Neural progenitor cell (in vitro differentiated cells): ENCODE measurements around the gene ERLEC1. TPM values are rescaled to one million over a fixed set of nuclear protein-coding genes. Genes with fewer than 3 reads are reported as not detected.

Experiments used
- DNase-seq: peaks from one replicate; pipeline ENCODE4 v3.0.0-alpha.2; 2016; ENCODE audit warnings: low spot score
- H2AFZ ChIP-seq: fragments of 200-600 bp; sonication (generic); replicated peaks from 2 replicates; pipeline ENCODE4 v1.6.1; 2016; ENCODE audit warnings: antibody characterized with exemption
- H3F3A ChIP-seq: fragments of 200-600 bp; sonication (generic); 2 replicates; pipeline ENCODE4 v1.6.1; 2016; ENCODE audit warnings: antibody characterized with exemption, low read depth
- H3K27ac ChIP-seq: fragments of 200-600 bp; sonication (generic); 2 replicates; pipeline ENCODE4 v1.5.1; 2016; ENCODE audit warnings: mild to moderate bottlenecking
- H3K27me3 ChIP-seq: fragments of 200-600 bp; sonication (generic); 2 replicates; pipeline ENCODE4 v1.6.1; 2016; ENCODE audit warnings: mild to moderate bottlenecking, moderate library complexity
- H3K36me3 ChIP-seq: fragments of 200-600 bp; sonication (generic); 2 replicates; pipeline ENCODE4 v1.5.1; 2016
- H3K4me1 ChIP-seq: fragments of 200-600 bp; sonication (generic); 2 replicates; pipeline ENCODE4 v1.6.1; 2016; ENCODE audit warnings: mixed run types
- H3K4me2 ChIP-seq: fragments of 200-600 bp; sonication (generic); 2 replicates; pipeline ENCODE4 v1.6.1; 2016
- H3K4me3 ChIP-seq: fragments of 200-600 bp; sonication (generic); 2 replicates; pipeline ENCODE4 v1.5.1; 2016
- H3K79me2 ChIP-seq: fragments of 200-600 bp; sonication (generic); 2 replicates; pipeline ENCODE4 v1.6.1; 2016; ENCODE audit warnings: low read depth
- H3K9ac ChIP-seq: fragments of 200-600 bp; sonication (generic); 2 replicates; pipeline ENCODE4 v1.6.1; 2016
- H3K9me3 ChIP-seq: fragments of 200-600 bp; sonication (generic); 2 replicates; pipeline ENCODE4 v1.5.1; 2016; ENCODE audit warnings: low read depth
- H4K20me1 ChIP-seq: fragments of 200-600 bp; sonication (generic); 2 replicates; pipeline ENCODE4 v1.6.1; 2016; ENCODE audit warnings: low read depth
- H3K27ac Mint-ChIP-seq: 3 replicates; pipeline ENCODE4 v1.8.0; 2021; ENCODE audit warnings: mixed read lengths
- H3K27me3 Mint-ChIP-seq: 2 replicates; pipeline ENCODE4 v1.8.0; 2022; ENCODE audit warnings: low read depth, mild to moderate bottlenecking, inconsistent platforms, moderate library complexity, mixed read lengths; ENCODE audit not compliant: insufficient read depth
- H3K36me3 Mint-ChIP-seq: 3 replicates; pipeline ENCODE4 v1.8.0; 2021; ENCODE audit warnings: mixed read lengths
- H3K4me1 Mint-ChIP-seq: 3 replicates; pipeline ENCODE4 v1.8.0; 2021; ENCODE audit warnings: mixed read lengths
- H3K4me3 Mint-ChIP-seq: 3 replicates; pipeline ENCODE4 v1.8.0; 2021; ENCODE audit warnings: mild to moderate bottlenecking, moderate library complexity, mixed read lengths
- H3K9me3 Mint-ChIP-seq: 3 replicates; pipeline ENCODE4 v1.8.0; 2020; ENCODE audit warnings: mixed read lengths
- CTCF ChIP-seq: fragments of 200-600 bp; sonication (generic); IDR thresholded peaks from 2 replicates; pipeline ENCODE4 v1.5.1; 2017; ENCODE audit warnings: antibody characterized with exemption, mild to moderate bottlenecking
- EZH2 ChIP-seq: fragments of 200-600 bp; sonication (generic); IDR thresholded peaks from 2 replicates; pipeline ENCODE4 v1.6.1; 2017; ENCODE audit warnings: antibody characterized with exemption, mild to moderate bottlenecking, moderate library complexity
- EZH2phosphoT487 ChIP-seq: fragments of 200-600 bp; sonication (generic); IDR thresholded peaks from 2 replicates; pipeline ENCODE4 v1.6.1; 2017; ENCODE audit warnings: antibody characterized with exemption
- total RNA-seq: library from RNA; depleted of rRNA; stranded (reverse); fragments of >200 nt; gene quantifications from 2 replicates; pipeline ENCODE4 v1.2.3, GENCODE V29; 2015; ENCODE audit warnings: low replicate concordance

The ERLEC1 gene
- total RNA-seq, 1 donor from 2014 or later: 43.4 TPM

- Mint-ChIP-seq H3K27ac (no peak overlapping the region), H3K36me3 (peaks cover 10% of the 10 kb centered on the region), H3K9me3 (no peaks in the 10 kb centered on the region), H3K27me3 (peaks cover 2% of the 10 kb centered on the region), H3K4me1 (no peaks in the 10 kb centered on the region), H3K4me3 (no peak overlapping the region)
- Histone ChIP-seq H3F3A (no peaks in the 10 kb centered on the region), H3K27ac (no peak overlapping the region), H3K36me3 (peaks cover 4% of the 10 kb centered on the region), H3K4me1 (no peaks in the 10 kb centered on the region), H3K4me2 (no peak overlapping the region), H4K20me1 (no peaks in the 10 kb centered on the region), H2AFZ (no peak overlapping the region), H3K27me3 (no peaks in the 10 kb centered on the region), H3K79me2 (no peaks in the 10 kb centered on the region), H3K9me3 (no peaks in the 10 kb centered on the region), H3K4me3 (no peak overlapping the region), H3K9ac (no peak overlapping the region)
- no peak for DNase-seq
- TF ChIP-seq EZH2 (no peak), EZH2phosphoT487 (no peak), CTCF (no peak)
These were observed 32.8 kb downstream of the ERLEC1 start for GRCh38 chr2:53819634-53820033.

GRCh38 chr2:53820048-53820447, 33.2 kb downstream of the ERLEC1 start:
- no peak for DNase-seq
- Histone ChIP-seq H2AFZ (no peak overlapping the region), H3K9me3 (no peaks in the 10 kb centered on the region), H3K79me2 (no peaks in the 10 kb centered on the region), H3K4me3 (no peak overlapping the region), H3K27ac (no peak overlapping the region), H3K9ac (no peak overlapping the region), H3K36me3 (peaks cover 4% of the 10 kb centered on the region), H3K4me2 (no peak overlapping the region), H3K4me1 (no peaks in the 10 kb centered on the region), H3F3A (no peaks in the 10 kb centered on the region), H4K20me1 (no peaks in the 10 kb centered on the region), H3K27me3 (no peaks in the 10 kb centered on the region)
- H3K4me1 Mint-ChIP-seq: no peaks in the 10 kb centered on the region
- TF ChIP-seq EZH2 (no peak), CTCF (no peak), EZH2phosphoT487 (no peak)
- peaks cover 2% of the 10 kb centered on the region for H3K27me3 Mint-ChIP-seq
- no peak overlapping the region for H3K27ac Mint-ChIP-seq
- peaks cover 10% of the 10 kb centered on the region for H3K36me3 Mint-ChIP-seq
- no peak overlapping the region for H3K4me3 Mint-ChIP-seq
- H3K9me3 Mint-ChIP-seq: no peaks in the 10 kb centered on the region

GRCh38 chr2:53820711-53821110, 33.9 kb downstream of the ERLEC1 start:
- Histone ChIP-seq H4K20me1 (no peaks in the 10 kb centered on the region), H3K4me2 (no peak overlapping the region), H3K27me3 (no peaks in the 10 kb centered on the region), H3K4me3 (no peak overlapping the region), H3F3A (no peaks in the 10 kb centered on the region), H3K9ac (no peak overlapping the region), H3K36me3 (peaks cover 4% of the 10 kb centered on the region), H3K79me2 (no peaks in the 10 kb centered on the region), H3K4me1 (no peaks in the 10 kb centered on the region), H3K9me3 (no peaks in the 10 kb centered on the region), H3K27ac (no peak overlapping the region), H2AFZ (no peak overlapping the region)
- H3K36me3 Mint-ChIP-seq: peaks cover 5% of the 10 kb centered on the region
- TF ChIP-seq CTCF: no peak
- TF ChIP-seq EZH2: no peak
- TF ChIP-seq EZH2phosphoT487: no peak
- no peaks in the 10 kb centered on the region for H3K9me3 Mint-ChIP-seq
- no peak overlapping the region for H3K4me3 Mint-ChIP-seq
- no peak for DNase-seq
- H3K27me3 Mint-ChIP-seq: peaks cover 2% of the 10 kb centered on the region
- H3K4me1 Mint-ChIP-seq: no peaks in the 10 kb centered on the region
- H3K27ac Mint-ChIP-seq: no peak overlapping the region

- no peaks in the 10 kb centered on the region for H4K20me1 ChIP-seq
- no peak for TF ChIP-seq EZH2phosphoT487
- TF ChIP-seq EZH2: no peak
- TF ChIP-seq CTCF: no peak
These were observed 35.0 kb downstream of the ERLEC1 start for GRCh38 chr2:53821810-53822209.

More at GRCh38 chr2:53821810-53822209, 35.0 kb downstream of the ERLEC1 start:
- Mint-ChIP-seq H3K27ac (no peak overlapping the region), H3K4me3 (no peak overlapping the region), H3K27me3 (no peaks in the 10 kb centered on the region), H3K36me3 (peaks cover 2% of the 10 kb centered on the region), H3K9me3 (no peaks in the 10 kb centered on the region), H3K4me1 (peaks cover 2% of the 10 kb centered on the region)
- no peaks in the 10 kb centered on the region for H3K9me3 ChIP-seq
- H2AFZ ChIP-seq: no peak overlapping the region
- no peaks in the 10 kb centered on the region for H3K79me2 ChIP-seq
- no peak overlapping the region for H3K4me3 ChIP-seq
- peaks cover 6% of the 10 kb centered on the region for H3K4me1 ChIP-seq
- no peaks in the 10 kb centered on the region for H3F3A ChIP-seq
- H3K9ac ChIP-seq: no peak overlapping the region
- peaks cover 4% of the 10 kb centered on the region for H3K36me3 ChIP-seq
- no peak overlapping the region for H3K27ac ChIP-seq
- H3K27me3 ChIP-seq: no peaks in the 10 kb centered on the region
- DNase-seq: no peak
- H3K4me2 ChIP-seq: no peak overlapping the region
